HepG2 (cell line): ENCODE measurements around the gene MAP1LC3B. TPM values are rescaled to one million over a fixed set of nuclear protein-coding genes. Genes with fewer than 3 reads are reported as not detected.

ENCODE experiments used
- ATAC-seq: fragments of 200-7000 bp; cut with Tn5 transposase; 3 replicates; pipeline ENCODE4 v1.9.1; 2020; ENCODE audit warnings: mild to moderate bottlenecking, moderate library complexity
- BruUV-seq: library from RNA; stranded (reverse); fragments of 400-500 nt; replicated peaks from 2 replicates; lab custom pipeline; 2021; lab: Mats Ljungman, UMichigan
- CTCF ChIA-PET: fragments of 300-600 bp; formaldehyde crosslinking; extraction: SDS; loops from one replicate; lab custom pipeline; 2021; ENCODE audit warnings: low total read pairs, inconsistent platforms, low intra/inter-chr PET ratio; lab: Yijun Ruan, JAX
- POLR2A ChIA-PET: fragments of 350-600 bp; sonication (Branson Sonifier 250); formaldehyde crosslinking; loops from one replicate; lab custom pipeline; 2020; ENCODE audit warnings: antibody characterized with exemption, inconsistent platforms; lab: Yijun Ruan, JAX
- DNase-seq: peaks from one replicate; pipeline ENCODE4 v3.0.0-alpha.2; 2015; ENCODE audit warnings: low spot score
- FAIRE-seq: peaks from 3 replicates; lab custom pipeline; 2011; peaks lifted over from hg19 to GRCh38; lab: Jason Lieb, UNC
- H2AFZ ChIP-seq: one replicate; pipeline ENCODE4 v1.6.1; 2011; ENCODE audit warnings: low read length, inconsistent platforms
- H3K27ac ChIP-seq: fragments of 300-600 bp; 3 replicates; pipeline ENCODE4 v1.8.0; 2011; ENCODE audit warnings: mixed run types, mild to moderate bottlenecking, mixed read lengths, low read length, inconsistent platforms; ENCODE audit not compliant: insufficient read depth; ENCODE audit errors: extremely low read length
- H3K27me3 ChIP-seq, 2 experiments: fragments of 200-600 bp in 1 of 2; 2 replicates in 1 of 2; 3 replicates in 1 of 2; pipeline versions ENCODE4 v1.6.0 to v1.8.0; 2011; ENCODE audit warnings: low read length in 2 of 2, mild to moderate bottlenecking in 2 of 2, moderate library complexity in 2 of 2, inconsistent platforms in 1 of 2; ENCODE audit not compliant: insufficient read depth in 2 of 2, control insufficient read depth in 1 of 2
- H3K36me3 ChIP-seq, 2 experiments: fragments of 200-600 bp in 1 of 2; replicated peaks in 1 of 2; 2 replicates in 1 of 2; 3 replicates in 1 of 2; pipeline versions ENCODE4 v1.5.1 to v1.8.0; 2011; ENCODE audit warnings: low read length in 2 of 2, inconsistent platforms in 1 of 2; ENCODE audit not compliant: insufficient read depth in 2 of 2, control insufficient read depth in 1 of 2
- H3K4me1 ChIP-seq: 2 replicates; pipeline ENCODE4 v1.5.1; 2012; ENCODE audit warnings: low read length, inconsistent platforms; ENCODE audit not compliant: insufficient read depth
- H3K4me2 ChIP-seq: 2 replicates; pipeline ENCODE4 v1.6.0; 2011; ENCODE audit warnings: low read depth, low read length, inconsistent platforms
- H3K4me3 ChIP-seq, 3 experiments: fragments of 200-600 bp in 1 of 3; sonication (generic), shearing (Covaris generic) in 1 of 3; replicated peaks in 1 of 3; 2 replicates each; pipeline ENCODE4 v1.5.1; 2011 to 2016; ENCODE audit warnings: low read length in 3 of 3, inconsistent platforms in 2 of 3, low read depth in 2 of 3, mild to moderate bottlenecking in 2 of 3, control low read depth in 1 of 3, mixed read lengths in 1 of 3; ENCODE audit not compliant: insufficient read depth in 1 of 3
- H3K79me2 ChIP-seq: one replicate; pipeline ENCODE4 v1.6.1; 2011; ENCODE audit warnings: low read length, inconsistent platforms; ENCODE audit not compliant: insufficient read depth
- H3K9ac ChIP-seq: 2 replicates; pipeline ENCODE4 v1.6.0; 2011; ENCODE audit warnings: mild to moderate bottlenecking, low read depth, low read length, inconsistent platforms; ENCODE audit not compliant: insufficient read depth
- H3K9me3 ChIP-seq: 2 replicates; pipeline ENCODE4 v1.5.1; 2012; ENCODE audit warnings: mild to moderate bottlenecking, low read length
- H4K20me1 ChIP-seq: 2 replicates; pipeline ENCODE4 v1.6.0; 2011; ENCODE audit warnings: inconsistent platforms, mild to moderate bottlenecking, low read length, moderate library complexity; ENCODE audit not compliant: insufficient read depth
- CCAR2 ChIP-seq: fragments of 200-400 bp; formaldehyde crosslinking; optimal IDR thresholded peaks from 2 replicates; pipeline ENCODE3; 2018; ENCODE audit warnings: low read depth, mild to moderate bottlenecking, low read length, moderate library complexity
- NFYB ChIP-seq: sonication (generic); formaldehyde crosslinking; IDR thresholded peaks from 2 replicates; pipeline ENCODE4 v1.4.0; 2020; ENCODE audit warnings: missing genetic modification reagents
- SMAD9 ChIP-seq: sonication (generic); formaldehyde crosslinking; IDR thresholded peaks from 2 replicates; pipeline ENCODE4 v1.5.1; 2020; ENCODE audit warnings: mild to moderate bottlenecking, missing genetic modification reagents
- THYN1 ChIP-seq: sonication (generic); formaldehyde crosslinking; IDR thresholded peaks from 2 replicates; pipeline ENCODE4 v1.8.1; 2023; ENCODE audit warnings: low read depth, mild to moderate bottlenecking, moderate library complexity, missing genetic modification reagents, borderline replicate concordance
- ZEB1 ChIP-seq: IDR thresholded peaks from 2 replicates; pipeline ENCODE4 v1.6.1; 2012; ENCODE audit warnings: mild to moderate bottlenecking, low read depth, inconsistent platforms; ENCODE audit not compliant: insufficient replicate concordance
- ZNF264 ChIP-seq: sonication (generic); formaldehyde crosslinking; IDR thresholded peaks from 2 replicates; pipeline ENCODE4 v1.4.0; 2020; ENCODE audit warnings: missing genetic modification reagents
- ZSCAN31 ChIP-seq: sonication (generic); formaldehyde crosslinking; IDR thresholded peaks from 2 replicates; pipeline ENCODE4 v1.5.0; 2020; ENCODE audit warnings: low read depth, mild to moderate bottlenecking, missing genetic modification reagents
- WGBS: methylation state at CpG from one replicate; pipeline ENCODE4 v1.1.6; 2017; ENCODE audit warnings: low lambda C conversion rate; 5-methylcytosine and 5-hydroxymethylcytosine counted together
- in situ Hi-C: cut with HindIII; loops from 2 replicates; pipeline ENCODE4 v1.10.0; 2017; ENCODE audit warnings: low pct_unique_long_range_greater_than_20kb; ENCODE audit not compliant: extremely low pct_ligation_motif_present
- intact Hi-C: fragments of 100-400 bp; cut with micrococcal nuclease; formaldehyde crosslinking; loops from one replicate; pipeline ENCODE4 v1.10.0; 2022; ENCODE audit not compliant: unreplicated experiment
- polyA plus RNA-seq, 8 experiments: library from polyadenylated mRNA; depleted of rRNA in 3 of 8; stranded (reverse) in 7 of 8; unstranded in 1 of 8; fragments of >200 nt; fragmentation: Illumina TruSeq in 4 of 8; extraction: Trizol in 4 of 8; gene quantifications; 2 replicates each; pipeline versions ENCODE4 v1.2.1 to v1.2.3, GENCODE V29; 2011 to 2016; ENCODE audit warnings: low read depth in 4 of 8, missing spikeins in 1 of 8, mixed read lengths in 1 of 8; ENCODE audit not compliant: insufficient read depth in 1 of 8
- total RNA-seq, 5 experiments: library from RNA; depleted of rRNA; stranded (reverse); fragments of >200 nt; fragmentation: Illumina TruSeq; extraction: Trizol; gene quantifications; 2 replicates each; pipeline ENCODE4 v1.2.3, GENCODE V29; 2016; ENCODE audit warnings: low read depth in 1 of 5
- TF ChIP-seq, protein P1 (sequence below): sonication (generic); formaldehyde crosslinking; IDR thresholded peaks from 2 replicates; pipeline ENCODE4 v1.4.0; 2020; ENCODE audit warnings: missing genetic modification reagents
- TF ChIP-seq, protein P2 (sequence below): sonication (generic); formaldehyde crosslinking; IDR thresholded peaks from 2 replicates; pipeline ENCODE4 v1.4.0; 2020; ENCODE audit warnings: missing genetic modification reagents
- TF ChIP-seq, protein P3 (sequence below): sonication (generic); formaldehyde crosslinking; IDR thresholded peaks from 2 replicates; pipeline ENCODE4 v1.4.0; 2020; ENCODE audit warnings: mild to moderate bottlenecking, missing genetic modification reagents
- TF ChIP-seq, protein P4 (sequence below): sonication (generic); formaldehyde crosslinking; IDR thresholded peaks from 2 replicates; pipeline ENCODE4 v1.5.0; 2020; ENCODE audit warnings: missing genetic modification reagents, mild to moderate bottlenecking, borderline replicate concordance
- TF ChIP-seq, protein P5 (sequence below): sonication (generic); formaldehyde crosslinking; IDR thresholded peaks from 2 replicates; pipeline ENCODE4 v1.5.0; 2020; ENCODE audit warnings: mild to moderate bottlenecking, missing genetic modification reagents, borderline replicate concordance

MAP1LC3B gene
- total and polyA plus RNA-seq, 2 of the 13 experiments (the other 11 are each of a cell fraction or from before 2014, with no cell fraction given) = 15.7 to 37.4 TPM

DNA sequence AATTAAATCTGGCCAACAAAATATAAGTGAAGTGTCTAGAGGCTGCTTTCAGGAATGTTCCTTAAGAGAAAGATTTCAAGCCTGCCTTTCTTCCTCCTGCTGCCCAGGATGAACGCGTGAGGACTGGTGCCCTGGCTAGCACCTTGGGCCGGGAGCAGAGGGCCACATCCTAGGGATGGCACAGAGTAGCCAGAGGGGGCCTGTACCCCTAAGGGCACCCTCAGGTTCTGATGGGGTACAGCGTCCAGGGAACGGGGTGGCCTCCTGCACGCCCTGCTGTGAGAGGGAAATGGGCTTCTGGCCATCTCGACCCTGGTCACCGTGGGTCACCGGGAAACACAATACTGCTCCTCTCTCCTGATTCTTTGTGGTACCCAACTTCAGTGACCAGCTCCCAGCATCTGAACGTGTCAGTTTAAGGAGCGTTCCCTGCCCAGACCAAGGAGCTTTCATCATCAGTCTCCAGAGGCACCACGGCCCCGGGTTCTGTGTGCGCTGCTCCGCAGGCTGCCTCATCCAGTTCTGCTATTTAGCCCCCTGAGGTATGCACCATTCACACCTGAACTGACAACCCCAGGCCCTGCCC lies 40.3 kb downstream of the MAP1LC3B start:
- ATAC-seq = no peak; the same call in 2 of the 3 replicates
- H4K20me1 ChIP-seq = peaks cover 7% of the 10 kb centered on the region; the same call in 1 of the 2 replicates
- TF ChIP-seq, protein P1, sequence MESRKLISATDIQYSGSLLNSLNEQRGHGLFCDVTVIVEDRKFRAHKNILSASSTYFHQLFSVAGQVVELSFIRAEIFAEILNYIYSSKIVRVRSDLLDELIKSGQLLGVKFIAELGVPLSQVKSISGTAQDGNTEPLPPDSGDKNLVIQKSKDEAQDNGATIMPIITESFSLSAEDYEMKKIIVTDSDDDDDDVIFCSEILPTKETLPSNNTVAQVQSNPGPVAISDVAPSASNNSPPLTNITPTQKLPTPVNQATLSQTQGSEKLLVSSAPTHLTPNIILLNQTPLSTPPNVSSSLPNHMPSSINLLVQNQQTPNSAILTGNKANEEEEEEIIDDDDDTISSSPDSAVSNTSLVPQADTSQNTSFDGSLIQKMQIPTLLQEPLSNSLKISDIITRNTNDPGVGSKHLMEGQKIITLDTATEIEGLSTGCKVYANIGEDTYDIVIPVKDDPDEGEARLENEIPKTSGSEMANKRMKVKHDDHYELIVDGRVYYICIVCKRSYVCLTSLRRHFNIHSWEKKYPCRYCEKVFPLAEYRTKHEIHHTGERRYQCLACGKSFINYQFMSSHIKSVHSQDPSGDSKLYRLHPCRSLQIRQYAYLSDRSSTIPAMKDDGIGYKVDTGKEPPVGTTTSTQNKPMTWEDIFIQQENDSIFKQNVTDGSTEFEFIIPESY (CRISPR knock-in tag) = no peak
- TF ChIP-seq SMAD9 (no peak), CCAR2 (no peak), ZSCAN31 (CRISPR knock-in tag) (no peak), ZNF264 (no peak), ZEB1 (no peak), THYN1 (CRISPR knock-in tag) (no peak), NFYB (CRISPR knock-in tag) (no peak)
- TF ChIP-seq, protein P2, sequence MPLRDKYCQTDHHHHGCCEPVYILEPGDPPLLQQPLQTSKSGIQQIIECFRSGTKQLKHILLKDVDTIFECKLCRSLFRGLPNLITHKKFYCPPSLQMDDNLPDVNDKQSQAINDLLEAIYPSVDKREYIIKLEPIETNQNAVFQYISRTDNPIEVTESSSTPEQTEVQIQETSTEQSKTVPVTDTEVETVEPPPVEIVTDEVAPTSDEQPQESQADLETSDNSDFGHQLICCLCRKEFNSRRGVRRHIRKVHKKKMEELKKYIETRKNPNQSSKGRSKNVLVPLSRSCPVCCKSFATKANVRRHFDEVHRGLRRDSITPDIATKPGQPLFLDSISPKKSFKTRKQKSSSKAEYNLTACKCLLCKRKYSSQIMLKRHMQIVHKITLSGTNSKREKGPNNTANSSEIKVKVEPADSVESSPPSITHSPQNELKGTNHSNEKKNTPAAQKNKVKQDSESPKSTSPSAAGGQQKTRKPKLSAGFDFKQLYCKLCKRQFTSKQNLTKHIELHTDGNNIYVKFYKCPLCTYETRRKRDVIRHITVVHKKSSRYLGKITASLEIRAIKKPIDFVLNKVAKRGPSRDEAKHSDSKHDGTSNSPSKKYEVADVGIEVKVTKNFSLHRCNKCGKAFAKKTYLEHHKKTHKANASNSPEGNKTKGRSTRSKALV (CRISPR knock-in tag) = no peak
- TF ChIP-seq, protein P3, sequence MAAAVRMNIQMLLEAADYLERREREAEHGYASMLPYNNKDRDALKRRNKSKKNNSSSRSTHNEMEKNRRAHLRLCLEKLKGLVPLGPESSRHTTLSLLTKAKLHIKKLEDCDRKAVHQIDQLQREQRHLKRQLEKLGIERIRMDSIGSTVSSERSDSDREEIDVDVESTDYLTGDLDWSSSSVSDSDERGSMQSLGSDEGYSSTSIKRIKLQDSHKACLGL (CRISPR knock-in tag) = no peak
- TF ChIP-seq, protein P4, sequence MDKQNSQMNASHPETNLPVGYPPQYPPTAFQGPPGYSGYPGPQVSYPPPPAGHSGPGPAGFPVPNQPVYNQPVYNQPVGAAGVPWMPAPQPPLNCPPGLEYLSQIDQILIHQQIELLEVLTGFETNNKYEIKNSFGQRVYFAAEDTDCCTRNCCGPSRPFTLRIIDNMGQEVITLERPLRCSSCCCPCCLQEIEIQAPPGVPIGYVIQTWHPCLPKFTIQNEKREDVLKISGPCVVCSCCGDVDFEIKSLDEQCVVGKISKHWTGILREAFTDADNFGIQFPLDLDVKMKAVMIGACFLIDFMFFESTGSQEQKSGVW (CRISPR knock-in tag) = no peak
- TF ChIP-seq, protein P5, sequence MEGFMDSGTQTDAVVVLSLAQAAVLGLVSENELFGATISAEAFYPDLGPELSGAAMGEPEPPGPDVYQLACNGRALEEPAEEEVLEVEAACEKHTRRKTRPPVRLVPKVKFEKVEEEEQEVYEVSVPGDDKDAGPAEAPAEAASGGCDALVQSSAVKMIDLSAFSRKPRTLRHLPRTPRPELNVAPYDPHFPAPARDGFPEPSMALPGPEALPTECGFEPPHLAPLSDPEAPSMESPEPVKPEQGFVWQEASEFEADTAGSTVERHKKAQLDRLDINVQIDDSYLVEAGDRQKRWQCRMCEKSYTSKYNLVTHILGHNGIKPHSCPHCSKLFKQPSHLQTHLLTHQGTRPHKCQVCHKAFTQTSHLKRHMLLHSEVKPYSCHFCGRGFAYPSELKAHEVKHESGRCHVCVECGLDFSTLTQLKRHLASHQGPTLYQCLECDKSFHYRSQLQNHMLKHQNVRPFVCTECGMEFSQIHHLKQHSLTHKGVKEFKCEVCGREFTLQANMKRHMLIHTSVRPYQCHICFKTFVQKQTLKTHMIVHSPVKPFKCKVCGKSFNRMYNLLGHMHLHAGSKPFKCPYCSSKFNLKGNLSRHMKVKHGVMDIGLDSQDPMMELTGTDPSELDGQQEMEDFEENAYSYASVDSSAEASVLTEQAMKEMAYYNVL (CRISPR knock-in tag) = no peak
- TF ChIP-seq, all 625 proteins: peak for 0
- DNase-seq = no peak
- Histone ChIP-seq H3K9me3 (no peaks in the 10 kb centered on the region), H3K4me2 (no peak overlapping the region), H2AFZ (no peak overlapping the region), H3K4me3 (no peak overlapping the region), H3K9ac (no peak overlapping the region), H3K79me2 (peaks cover 16% of the 10 kb centered on the region), H3K36me3 (peaks cover 34 to 55% of the 10 kb centered on the region in 2 experiments), H3K27ac (no peak overlapping the region), H3K27me3 (no peaks in the 10 kb centered on the region), H3K4me1 (no peaks in the 10 kb centered on the region)
- 99% methylated on average over 9 of the region's 15 CpGs for WGBS
- intact Hi-C loops = no loop called here
- CTCF ChIA-PET = no interaction called here
- FAIRE-seq = no peak
- no TSS peak for BruUV-seq
- POLR2A ChIA-PET = no interaction called here
- in situ Hi-C loops = no loop called here
